NCI-H1694 (cell line): ENCODE results near the gene RASGRF2.

Experiments
- DNase-seq: peaks from one replicate; lab custom pipeline; 2025; lab: John Stamatoyannopoulos, UW

RASGRF2 gene

GRCh38 chr5:81134566-81134965 is 174.4 kb downstream of the RASGRF2 start:
- DNase-seq: no peak

GRCh38 chr5:81136557-81136956 is 176.4 kb downstream of the RASGRF2 start:
- no peak for DNase-seq

- DNase-seq: no peak
Measured at GRCh38 chr5:81137833-81138232, 177.7 kb downstream of the RASGRF2 start.

GRCh38 chr5:81140441-81140840 is 180.3 kb downstream of the RASGRF2 start:
- DNase-seq: no peak

GRCh38 chr5:81140943-81141342 is 180.8 kb downstream of the RASGRF2 start:
- DNase-seq: no peak

GRCh38 chr5:81142108-81142507 is 181.9 kb downstream of the RASGRF2 start:
- no peak for DNase-seq

GRCh38 chr5:81145329-81145935 is 185.3 kb downstream of the RASGRF2 start:
- no peak for DNase-seq

- no peak for DNase-seq
Measured at GRCh38 chr5:81146031-81146430, 185.9 kb downstream of the RASGRF2 start.

GRCh38 chr5:81147011-81147885 is 187.1 kb downstream of the RASGRF2 start:
- DNase-seq: no peak

GRCh38 chr5:81147886-81148571 is 187.9 kb downstream of the RASGRF2 start:
- no peak for DNase-seq

- no peak for DNase-seq
Measured at GRCh38 chr5:81151546-81151945, 191.4 kb downstream of the RASGRF2 start.

GRCh38 chr5:81154725-81155124 is 194.6 kb downstream of the RASGRF2 start:
- DNase-seq: no peak

- no peak for DNase-seq
Measured at GRCh38 chr5:81156732-81157131, 196.6 kb downstream of the RASGRF2 start.

GRCh38 chr5:81161012-81161601 is 200.9 kb downstream of the RASGRF2 start:
- DNase-seq: no peak

- DNase-seq: no peak
Measured at GRCh38 chr5:81162501-81162900, 202.3 kb downstream of the RASGRF2 start.

- DNase-seq: no peak
Measured at GRCh38 chr5:81163651-81164050, 203.5 kb downstream of the RASGRF2 start.

- DNase-seq: no peak
Measured at GRCh38 chr5:81164476-81164875, 204.3 kb downstream of the RASGRF2 start.

- DNase-seq: no peak
Measured at GRCh38 chr5:81164936-81165335, 204.8 kb downstream of the RASGRF2 start.

- DNase-seq: peak; percentile 35
Measured at GRCh38 chr5:81165493-81166119, 205.4 kb downstream of the RASGRF2 start.

GRCh38 chr5:81166430-81166829 is 206.3 kb downstream of the RASGRF2 start:
- DNase-seq: no peak

- no peak for DNase-seq
Measured at GRCh38 chr5:81167078-81167477, 206.9 kb downstream of the RASGRF2 start.

GRCh38 chr5:81167544-81167943 is 207.4 kb downstream of the RASGRF2 start:
- no peak for DNase-seq
